ENCODE results near the gene EPHA8.

- TF ChIP-seq POLR2A (IDR thresholded peaks at IDR 0.05) (no peak), CTCF (IDR thresholded peaks at IDR 0.05) (no peak)
These were observed 42.9 kb downstream of the EPHA8 start for GRCh38 chr1:22606161-22606560.

All from testis (tissue), 2 donors.